Testis (tissue), 3 donors: ENCODE data around the gene AAR2. TPM values are rescaled to one million over a fixed set of nuclear protein-coding genes. Genes with fewer than 3 reads are reported as not detected.

Experiments
- DNase-seq: peaks from one replicate; pipeline ENCODE4 v3.0.0-alpha.2; 2019
- H3K27ac ChIP-seq, 2 donors: fragments of 200-600 bp; sonication (generic); one replicate each; pipeline ENCODE4 v1.5.1; 2019
- H3K27me3 ChIP-seq: fragments of 200-600 bp; sonication (generic); one replicate; pipeline ENCODE4 v1.5.1; 2019
- H3K36me3 ChIP-seq: fragments of 200-600 bp; sonication (generic); one replicate; pipeline ENCODE4 v1.5.1; 2017; ENCODE audit warnings: low read depth; ENCODE audit errors: missing control alignments
- H3K4me1 ChIP-seq: fragments of 200-600 bp; sonication (generic); one replicate; pipeline ENCODE4 v1.5.1; 2019
- H3K4me3 ChIP-seq, 2 donors: fragments of 200-600 bp; sonication (generic); one replicate each; pipeline ENCODE4 v1.5.1; 2017 to 2019
- H3K9me3 ChIP-seq: fragments of 200-600 bp; sonication (generic); one replicate; pipeline ENCODE4 v1.5.1; 2017
- POLR2A ChIP-seq: fragments of 450-650 bp; IDR thresholded peaks from one replicate; pipeline ENCODE4 v1.6.1; 2017; ENCODE audit warnings: antibody characterized with exemption, mild to moderate bottlenecking, moderate library complexity
- WGBS, 2 donors: methylation state at CpG; one replicate each; pipeline ENCODE4 v1.1.5; 2018; 5-methylcytosine and 5-hydroxymethylcytosine counted together
- intact Hi-C: fragments of 100-400 bp; cut with DNase I; formaldehyde crosslinking; loops from one replicate; pipeline ENCODE4 v1.15.1; 2023; ENCODE audit warnings: low total_unique reads
- polyA plus RNA-seq: library from polyadenylated mRNA; stranded (reverse); fragments of 350-450 nt; fragmentation: Illumina TruSeq; extraction: RNeasy Lipid Tissue Mini Kit (QIAGEN cat#74804); gene quantifications from one replicate; pipeline ENCODE4 v1.2.3, GENCODE V29; 2014; ENCODE audit warnings: low read depth, low replicate concordance; ENCODE audit not compliant: insufficient read depth
- total RNA-seq, 2 donors: library from RNA; depleted of rRNA; stranded (reverse); fragments of >200 nt; gene quantifications; one replicate each; pipeline ENCODE4 v1.2.3, GENCODE V29; 2016
- TF ChIP-seq, protein P1 (sequence below), 3 experiments: fragments of 450-650 bp in 2 of 3; fragments of 200-600 bp in 1 of 3; sonication (generic) in 1 of 3; IDR thresholded peaks; one replicate each; pipeline ENCODE4 v1.5.1; 2016 to 2019; ENCODE audit warnings: antibody characterized with exemption in 3 of 3, mild to moderate bottlenecking in 2 of 3, moderate library complexity in 1 of 3

The AAR2 gene
- total and polyA plus RNA-seq, 3 donors from 2014 or later, result 38.7 to 47.0 (median 38.7) TPM

DNA sequence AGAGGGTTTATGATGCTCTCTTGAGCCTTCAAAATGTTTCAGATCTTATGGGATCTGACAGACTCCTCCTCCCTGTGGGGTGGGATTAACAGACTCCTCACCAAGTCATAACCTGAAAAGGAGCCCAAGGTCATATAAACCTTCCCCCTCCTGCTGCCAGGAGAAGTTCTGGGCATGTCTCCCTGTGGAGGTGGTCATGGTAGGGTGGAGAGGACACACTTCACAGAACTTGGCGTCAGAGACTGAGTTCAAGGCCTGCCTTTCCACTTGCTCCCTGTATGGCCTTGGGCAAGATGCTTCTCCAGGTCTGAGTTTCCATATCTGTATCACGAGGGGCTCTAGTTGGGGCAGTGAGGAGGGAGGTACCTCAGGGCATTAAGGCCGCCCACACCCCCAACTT lies 32.4 kb upstream of the AAR2 start:
- DNase-seq, result no peak
- no peaks in the 10 kb centered on the region for H3K27me3 ChIP-seq
- no peaks in the 10 kb centered on the region for H3K36me3 ChIP-seq
- intact Hi-C loops, result loop anchor here (10.0 kb wide), 1 partner anchor 231 kb away; no protein-coding TSS in a partner anchor
- no peak overlapping the region for H3K4me3 ChIP-seq
- no peak overlapping the region for H3K27ac ChIP-seq
- WGBS, 2 donors, result 46 to 57% methylated on average over 3 of the region's 3 CpGs
- TF ChIP-seq POLR2A, result no peak
- TF ChIP-seq, protein P1, sequence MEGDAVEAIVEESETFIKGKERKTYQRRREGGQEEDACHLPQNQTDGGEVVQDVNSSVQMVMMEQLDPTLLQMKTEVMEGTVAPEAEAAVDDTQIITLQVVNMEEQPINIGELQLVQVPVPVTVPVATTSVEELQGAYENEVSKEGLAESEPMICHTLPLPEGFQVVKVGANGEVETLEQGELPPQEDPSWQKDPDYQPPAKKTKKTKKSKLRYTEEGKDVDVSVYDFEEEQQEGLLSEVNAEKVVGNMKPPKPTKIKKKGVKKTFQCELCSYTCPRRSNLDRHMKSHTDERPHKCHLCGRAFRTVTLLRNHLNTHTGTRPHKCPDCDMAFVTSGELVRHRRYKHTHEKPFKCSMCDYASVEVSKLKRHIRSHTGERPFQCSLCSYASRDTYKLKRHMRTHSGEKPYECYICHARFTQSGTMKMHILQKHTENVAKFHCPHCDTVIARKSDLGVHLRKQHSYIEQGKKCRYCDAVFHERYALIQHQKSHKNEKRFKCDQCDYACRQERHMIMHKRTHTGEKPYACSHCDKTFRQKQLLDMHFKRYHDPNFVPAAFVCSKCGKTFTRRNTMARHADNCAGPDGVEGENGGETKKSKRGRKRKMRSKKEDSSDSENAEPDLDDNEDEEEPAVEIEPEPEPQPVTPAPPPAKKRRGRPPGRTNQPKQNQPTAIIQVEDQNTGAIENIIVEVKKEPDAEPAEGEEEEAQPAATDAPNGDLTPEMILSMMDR (IDR thresholded peaks at IDR 0.05), result no peak
- no peaks in the 10 kb centered on the region for H3K4me1 ChIP-seq
- H3K9me3 ChIP-seq, result no peaks in the 10 kb centered on the region

DNA sequence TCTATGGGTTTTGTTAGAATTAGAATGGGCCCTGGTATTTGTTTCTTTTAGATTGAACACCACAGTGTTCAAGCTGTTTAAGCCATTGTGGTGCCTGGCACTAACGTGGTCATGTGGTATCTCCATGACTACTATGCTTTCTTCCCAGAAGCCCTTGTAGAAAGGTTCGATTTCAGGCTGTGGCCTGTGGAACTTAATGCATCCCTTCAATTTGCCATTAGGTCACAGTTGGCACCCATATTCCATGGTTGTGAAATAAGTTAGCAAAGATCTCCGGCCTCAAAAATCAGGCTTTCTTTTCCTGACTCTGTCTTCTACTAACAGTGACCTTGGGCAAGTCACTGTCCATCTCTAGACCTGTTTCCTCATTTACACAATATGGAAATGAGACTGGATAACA lies 31.3 kb upstream of the AAR2 start:
- Histone ChIP-seq H3K9me3 (no peaks in the 10 kb centered on the region), H3K4me3 (no peak overlapping the region), H3K4me1 (no peaks in the 10 kb centered on the region), H3K27ac (no peak overlapping the region), H3K36me3 (no peaks in the 10 kb centered on the region), H3K27me3 (no peaks in the 10 kb centered on the region)
- no peak for TF ChIP-seq POLR2A
- TF ChIP-seq, protein P1 (IDR thresholded peaks at IDR 0.05), result no peak
- intact Hi-C loops, result loop anchor here (10.0 kb wide), 1 partner anchor 230 kb away; no protein-coding TSS in a partner anchor
- no peak for DNase-seq
- 88 to 93% methylated on average over 3 of the region's 3 CpGs for WGBS, 2 donors

DNA sequence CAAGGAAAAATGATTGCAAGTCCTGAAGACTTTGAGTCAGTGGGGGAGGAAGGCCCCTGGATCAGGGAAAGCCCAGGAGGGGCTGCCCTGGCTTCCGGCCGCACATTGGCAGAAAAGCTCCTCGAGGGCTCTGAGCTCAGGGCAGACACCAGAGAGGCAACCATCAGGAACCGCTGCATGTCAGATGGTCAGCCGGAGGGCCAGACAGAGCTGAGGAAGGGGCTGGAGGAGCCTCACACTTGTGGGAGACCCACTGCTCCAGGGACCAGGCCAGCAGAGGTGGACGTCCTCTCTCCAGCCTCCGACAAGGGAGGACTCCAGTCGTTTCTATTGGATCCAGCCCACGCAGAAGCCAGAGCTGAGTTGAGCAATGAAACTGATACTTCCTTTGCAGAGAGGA lies 30.2 kb upstream of the AAR2 start:
- H3K4me1 ChIP-seq, result no peaks in the 10 kb centered on the region
- no peak overlapping the region for H3K27ac ChIP-seq
- no peak overlapping the region for H3K4me3 ChIP-seq
- DNase-seq, result no peak
- intact Hi-C loops, result loop anchor here (10.0 kb wide), 1 partner anchor 229 kb away; no protein-coding TSS in a partner anchor
- WGBS, 2 donors, result 83 to 88% methylated on average over 9 of the region's 9 CpGs
- no peak for TF ChIP-seq POLR2A
- TF ChIP-seq, protein P1 (IDR thresholded peaks at IDR 0.05), result no peak
- H3K27me3 ChIP-seq, result no peaks in the 10 kb centered on the region
- no peaks in the 10 kb centered on the region for H3K9me3 ChIP-seq
- H3K36me3 ChIP-seq, result no peaks in the 10 kb centered on the region

DNA sequence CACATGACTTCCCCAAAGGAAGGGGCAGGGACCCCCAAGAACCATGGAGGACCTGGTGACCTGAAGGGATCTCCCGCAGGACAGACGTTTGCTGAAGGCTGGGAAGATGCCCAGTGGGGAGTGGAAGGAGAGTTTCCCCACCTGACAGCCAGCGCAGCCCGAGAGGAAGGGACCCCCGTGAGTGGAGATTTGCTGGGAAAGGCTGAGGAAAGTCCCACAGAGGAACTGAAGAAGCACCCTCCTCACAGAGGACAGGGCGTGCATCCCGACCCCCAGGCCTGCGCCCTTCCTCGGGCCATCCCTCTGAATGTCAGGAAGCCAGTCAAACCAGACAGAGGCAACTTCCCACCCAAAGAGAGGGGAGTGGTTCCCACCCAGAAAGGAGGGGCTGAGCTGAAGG lies 29.6 kb upstream of the AAR2 start:
- Histone ChIP-seq H3K27ac (no peak overlapping the region), H3K4me1 (no peaks in the 10 kb centered on the region), H3K36me3 (no peaks in the 10 kb centered on the region), H3K4me3 (no peak overlapping the region), H3K27me3 (no peaks in the 10 kb centered on the region), H3K9me3 (no peaks in the 10 kb centered on the region)
- TF ChIP-seq POLR2A, result no peak
- TF ChIP-seq, protein P1 (IDR thresholded peaks at IDR 0.05), result no peak
- intact Hi-C loops, result loop anchor here (10.0 kb wide), 1 partner anchor 228 kb away; no protein-coding TSS in a partner anchor
- no peak for DNase-seq
- 77 to 90% methylated on average over 7 to 9 of the region's 9 CpGs for WGBS, 2 donors

DNA sequence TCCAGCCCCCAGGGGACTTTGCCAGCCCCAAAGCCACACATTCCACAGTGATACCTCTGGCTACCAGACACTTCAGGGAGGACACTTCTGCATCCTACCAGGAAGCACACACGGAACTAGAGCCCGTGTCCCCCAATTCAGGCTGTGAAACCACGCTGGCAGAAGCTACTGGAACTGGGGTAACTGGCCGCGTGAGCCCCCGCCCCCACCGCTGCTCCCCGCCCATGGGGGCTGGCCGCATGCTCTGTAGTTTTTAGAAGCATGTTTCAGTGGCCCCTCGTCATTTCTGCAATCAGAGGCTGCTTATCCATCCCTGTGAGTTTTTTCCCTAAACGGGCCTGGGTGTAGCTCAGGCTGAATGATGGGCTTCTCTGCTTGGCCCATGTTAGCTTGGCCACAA lies 28.7 kb upstream of the AAR2 start:
- WGBS, 2 donors, result 87 to 91% methylated on average over 8 to 11 of the region's 11 CpGs
- Histone ChIP-seq H3K4me1 (no peaks in the 10 kb centered on the region), H3K36me3 (no peaks in the 10 kb centered on the region), H3K27me3 (no peaks in the 10 kb centered on the region), H3K4me3 (no peak overlapping the region), H3K27ac (no peak overlapping the region), H3K9me3 (no peaks in the 10 kb centered on the region)
- intact Hi-C loops, result loop anchor here (10.0 kb wide), 1 partner anchor 227 kb away; no protein-coding TSS in a partner anchor
- no peak for DNase-seq
- TF ChIP-seq POLR2A, result no peak
- TF ChIP-seq, protein P1 (IDR thresholded peaks at IDR 0.05), result no peak
